Measurements from ENCODE around the gene ARSD. TPM values are rescaled to one million over a fixed set of nuclear protein-coding genes. Genes with fewer than 3 reads are reported as not detected.

Gene ARSD
- total RNA-seq, 2 experiments from 2014 or later: 0.44 to 1.2 TPM

DNA sequence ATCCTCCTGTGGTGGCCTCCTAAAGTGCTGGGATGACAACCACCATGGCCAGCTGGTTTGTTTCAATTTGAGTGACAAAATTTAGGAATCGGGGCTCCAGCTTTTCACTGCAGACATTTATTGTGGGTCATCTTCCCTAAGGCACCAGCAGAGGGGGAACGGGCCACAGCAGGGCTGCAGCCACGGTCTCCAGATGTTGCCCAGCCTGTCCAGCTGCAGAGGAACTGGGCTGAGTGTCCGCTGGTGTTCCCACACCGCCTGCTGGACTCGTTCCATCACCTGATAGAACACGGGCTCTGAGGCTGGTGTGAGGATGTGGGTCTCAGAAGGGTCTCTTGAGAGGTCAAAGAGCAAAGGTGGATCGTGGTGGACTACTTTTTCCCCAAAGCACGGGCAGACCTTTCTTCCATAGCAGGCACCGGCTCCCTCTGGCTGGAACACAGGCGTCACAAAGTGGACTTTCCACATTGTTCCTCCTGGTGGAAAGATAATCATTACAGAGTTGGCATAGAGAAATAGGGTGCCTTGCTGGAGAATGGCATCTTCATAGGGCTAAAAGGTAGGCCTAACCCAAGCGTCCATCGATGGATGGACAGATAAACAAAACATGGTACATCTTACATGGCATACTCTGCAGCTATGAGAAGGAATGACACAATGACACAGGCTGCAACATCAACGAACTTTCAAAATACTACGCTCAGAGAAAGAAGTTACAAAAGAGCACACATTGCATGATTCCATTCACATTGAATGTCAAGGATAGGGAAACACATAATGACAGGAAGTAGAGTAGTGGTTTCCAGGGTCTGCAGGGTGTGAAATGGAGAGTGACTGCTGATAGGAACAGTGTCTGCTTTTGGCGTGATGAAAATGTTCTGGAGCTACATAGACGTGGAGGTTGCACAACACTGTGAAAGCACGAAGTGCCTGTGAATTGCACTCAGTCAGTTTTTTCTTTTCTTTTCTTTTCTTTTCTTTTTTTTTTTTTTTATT is 5.9 kb upstream of the ARSD start:
- H3K4me3 ChIP-seq (ENCODE audit: low read length): no peak overlapping the region
- intact Hi-C loops (cut with DNase I, micrococcal nuclease): no loop called here
- Mint-ChIP-seq H3K36me3 (ENCODE audit: low read depth) (no peaks in the 10 kb centered on the region), H3K4me1 (ENCODE audit: low read depth) (no peaks in the 10 kb centered on the region), H3K9me3 (no peaks in the 10 kb centered on the region), H3K27me3 (no peaks in the 10 kb centered on the region), H3K4me3 (no peak overlapping the region), H3K27ac (no peak overlapping the region)
- CTCF ChIA-PET: no interaction called here
- no peak for DNase-seq
- H3K4me1 ChIP-seq (ENCODE audit: insufficient read depth, low read length): no peaks in the 10 kb centered on the region
- no peak for ATAC-seq (ENCODE audit: poor library complexity)
- no peaks in the 10 kb centered on the region for H3K9me3 ChIP-seq (ENCODE audit: control insufficient read depth in 1 of 2, insufficient read depth in 1 of 2, low read length in 2 of 2)
- POLR2A ChIA-PET: no interaction called here
- no peak overlapping the region for H3K27ac ChIP-seq (ENCODE audit: low read depth in 1 of 2, low read length in 2 of 2)
- TF ChIP-seq, protein P1, sequence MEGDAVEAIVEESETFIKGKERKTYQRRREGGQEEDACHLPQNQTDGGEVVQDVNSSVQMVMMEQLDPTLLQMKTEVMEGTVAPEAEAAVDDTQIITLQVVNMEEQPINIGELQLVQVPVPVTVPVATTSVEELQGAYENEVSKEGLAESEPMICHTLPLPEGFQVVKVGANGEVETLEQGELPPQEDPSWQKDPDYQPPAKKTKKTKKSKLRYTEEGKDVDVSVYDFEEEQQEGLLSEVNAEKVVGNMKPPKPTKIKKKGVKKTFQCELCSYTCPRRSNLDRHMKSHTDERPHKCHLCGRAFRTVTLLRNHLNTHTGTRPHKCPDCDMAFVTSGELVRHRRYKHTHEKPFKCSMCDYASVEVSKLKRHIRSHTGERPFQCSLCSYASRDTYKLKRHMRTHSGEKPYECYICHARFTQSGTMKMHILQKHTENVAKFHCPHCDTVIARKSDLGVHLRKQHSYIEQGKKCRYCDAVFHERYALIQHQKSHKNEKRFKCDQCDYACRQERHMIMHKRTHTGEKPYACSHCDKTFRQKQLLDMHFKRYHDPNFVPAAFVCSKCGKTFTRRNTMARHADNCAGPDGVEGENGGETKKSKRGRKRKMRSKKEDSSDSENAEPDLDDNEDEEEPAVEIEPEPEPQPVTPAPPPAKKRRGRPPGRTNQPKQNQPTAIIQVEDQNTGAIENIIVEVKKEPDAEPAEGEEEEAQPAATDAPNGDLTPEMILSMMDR (IDR thresholded peaks at IDR 0.05): no peak
- H3K27me3 ChIP-seq (ENCODE audit: control insufficient read depth in 1 of 2, insufficient read depth in 2 of 2, low read length in 2 of 2): no peaks in the 10 kb centered on the region
- no peaks in the 10 kb centered on the region for H3K36me3 ChIP-seq (ENCODE audit: insufficient read depth, low read length)

DNA sequence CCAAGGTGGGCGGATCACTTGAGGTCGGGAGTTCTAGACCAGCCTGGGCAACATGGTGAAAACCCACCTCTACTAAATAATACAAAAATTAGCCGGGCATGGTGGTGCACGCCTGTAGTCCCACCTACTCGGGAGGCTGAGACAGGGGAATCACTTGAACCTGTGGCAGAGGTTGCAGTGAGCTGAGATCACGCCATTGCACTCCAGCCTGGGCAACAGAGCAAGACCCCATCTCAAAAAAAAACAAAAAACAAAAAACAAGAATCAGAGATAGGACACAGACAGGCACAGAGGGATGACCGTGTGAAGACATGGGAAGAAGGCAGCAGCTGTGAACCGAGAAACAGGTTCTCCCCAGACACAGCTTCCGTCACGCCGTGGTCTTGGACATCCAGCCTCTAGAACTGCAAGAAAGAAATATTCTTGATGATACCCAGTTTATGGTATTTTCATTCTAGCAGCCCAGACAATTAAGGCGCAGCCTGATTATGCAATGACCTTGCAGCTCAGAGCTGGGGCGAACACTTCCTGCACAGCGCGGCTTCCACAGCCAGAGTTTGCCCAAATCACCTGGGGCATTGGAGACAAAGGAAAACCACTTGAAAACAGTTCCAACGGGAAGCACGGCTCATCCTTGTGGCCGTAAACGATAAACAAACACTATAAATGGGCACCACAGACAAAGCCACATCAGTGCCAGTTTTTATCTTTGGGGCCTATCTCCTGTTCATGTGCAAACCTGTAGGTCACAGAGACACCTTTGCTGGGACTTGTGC is 4.2 kb upstream of the ARSD start:
- Histone ChIP-seq H3K27me3 (ENCODE audit: control insufficient read depth in 1 of 2, insufficient read depth in 2 of 2, low read length in 2 of 2) (no peaks in the 10 kb centered on the region), H3K27ac (ENCODE audit: low read depth in 1 of 2, low read length in 2 of 2) (no peak overlapping the region), H3K36me3 (ENCODE audit: insufficient read depth, low read length) (no peaks in the 10 kb centered on the region), H3K9me3 (ENCODE audit: control insufficient read depth in 1 of 2, insufficient read depth in 1 of 2, low read length in 2 of 2) (no peaks in the 10 kb centered on the region), H3K4me1 (ENCODE audit: insufficient read depth, low read length) (no peaks in the 10 kb centered on the region), H3K4me3 (ENCODE audit: low read length) (no peak overlapping the region)
- H3K4me3 Mint-ChIP-seq: no peak overlapping the region
- no peaks in the 10 kb centered on the region for H3K9me3 Mint-ChIP-seq
- H3K36me3 Mint-ChIP-seq (ENCODE audit: low read depth): no peaks in the 10 kb centered on the region
- H3K27ac Mint-ChIP-seq: no peak overlapping the region
- H3K27me3 Mint-ChIP-seq: no peaks in the 10 kb centered on the region
- CTCF ChIA-PET: no interaction called here
- DNase-seq: no peak
- H3K4me1 Mint-ChIP-seq (ENCODE audit: low read depth): no peaks in the 10 kb centered on the region
- ATAC-seq (ENCODE audit: poor library complexity): no peak
- intact Hi-C loops (cut with DNase I, micrococcal nuclease): no loop called here
- TF ChIP-seq, protein P1 (IDR thresholded peaks at IDR 0.05): no peak
- POLR2A ChIA-PET: no interaction called here

DNA sequence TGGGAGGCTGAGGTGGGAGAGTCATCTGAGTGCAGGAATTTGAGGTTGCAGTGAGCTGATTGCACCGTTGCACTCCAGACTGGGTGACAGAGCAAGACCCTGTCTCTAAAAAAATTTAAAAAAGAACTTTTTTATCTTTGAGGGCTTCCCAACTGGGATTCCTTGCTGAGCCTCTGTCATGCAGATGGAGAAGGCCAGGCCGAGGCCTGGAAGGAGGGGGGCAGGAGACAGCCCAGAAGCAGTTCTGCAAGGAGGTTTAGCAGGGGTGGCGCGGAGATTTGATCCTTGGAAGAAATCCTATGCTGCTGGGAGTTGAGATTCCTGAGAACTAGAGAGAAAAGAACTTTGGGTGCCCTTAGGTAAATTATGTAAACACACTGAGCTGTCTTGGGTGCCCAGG is 2.5 kb upstream of the ARSD start:
- Mint-ChIP-seq H3K27ac (no peak overlapping the region), H3K27me3 (no peaks in the 10 kb centered on the region), H3K4me1 (ENCODE audit: low read depth) (no peaks in the 10 kb centered on the region), H3K9me3 (no peaks in the 10 kb centered on the region), H3K4me3 (no peak overlapping the region), H3K36me3 (ENCODE audit: low read depth) (no peaks in the 10 kb centered on the region)
- Histone ChIP-seq H3K27me3 (ENCODE audit: control insufficient read depth in 1 of 2, insufficient read depth in 2 of 2, low read length in 2 of 2) (no peaks in the 10 kb centered on the region), H3K9me3 (ENCODE audit: control insufficient read depth in 1 of 2, insufficient read depth in 1 of 2, low read length in 2 of 2) (peaks cover 0 to 5% of the 10 kb centered on the region in 2 experiments), H3K27ac (ENCODE audit: low read depth in 1 of 2, low read length in 2 of 2) (no peak overlapping the region), H3K4me1 (ENCODE audit: insufficient read depth, low read length) (no peaks in the 10 kb centered on the region), H3K4me3 (ENCODE audit: low read length) (no peak overlapping the region), H3K36me3 (ENCODE audit: insufficient read depth, low read length) (no peaks in the 10 kb centered on the region)
- POLR2A ChIA-PET: no interaction called here
- no peak for ATAC-seq (ENCODE audit: poor library complexity)
- TF ChIP-seq, protein P1 (IDR thresholded peaks at IDR 0.05): no peak
- CTCF ChIA-PET: no interaction called here
- intact Hi-C loops (cut with DNase I, micrococcal nuclease): no loop called here
- DNase-seq: no peak

All from CD4-positive, alpha-beta T cell (primary cell).